ENCODE results near the gene CYP11A1. TPM values are rescaled to one million over a fixed set of nuclear protein-coding genes. Genes with fewer than 3 reads are reported as not detected.

Gene CYP11A1
- total RNA-seq, 1 donor from 2014 or later, result 0.82 TPM

DNA sequence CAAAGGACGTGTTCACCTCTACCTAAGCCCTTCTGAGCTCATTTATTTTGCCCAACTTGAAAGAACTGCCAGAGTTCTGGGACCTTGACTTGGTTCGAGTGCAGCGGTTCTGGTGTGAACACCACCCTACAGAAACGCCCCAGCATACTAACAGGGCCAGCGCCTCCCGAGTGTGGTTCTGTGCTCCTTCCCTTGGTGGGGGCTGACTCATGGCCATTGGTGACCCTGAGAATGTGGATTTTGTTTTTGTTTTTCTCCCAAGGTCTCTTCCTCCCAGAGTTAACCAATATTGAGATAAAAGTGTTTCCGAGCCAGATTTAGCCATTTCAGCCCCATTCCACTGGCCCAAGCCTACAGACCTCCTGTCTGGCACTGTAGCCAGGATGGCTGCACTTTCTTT, 38.4 kb upstream of the CYP11A1 start:
- no peak for DNase-seq (ENCODE audit: low spot score)
- peaks cover 5% of the 10 kb centered on the region for H3K36me3 Mint-ChIP-seq (ENCODE audit: low read depth, unreplicated experiment)
- H3K4me3 Mint-ChIP-seq (ENCODE audit: unreplicated experiment), result no peak overlapping the region
- peaks cover 13% of the 10 kb centered on the region for H3K27me3 Mint-ChIP-seq (ENCODE audit: unreplicated experiment)
- peaks cover 13% of the 10 kb centered on the region for H3K4me1 Mint-ChIP-seq (ENCODE audit: unreplicated experiment)
- no peak overlapping the region for H3K27ac Mint-ChIP-seq (ENCODE audit: unreplicated experiment)
- TF ChIP-seq, protein P1, sequence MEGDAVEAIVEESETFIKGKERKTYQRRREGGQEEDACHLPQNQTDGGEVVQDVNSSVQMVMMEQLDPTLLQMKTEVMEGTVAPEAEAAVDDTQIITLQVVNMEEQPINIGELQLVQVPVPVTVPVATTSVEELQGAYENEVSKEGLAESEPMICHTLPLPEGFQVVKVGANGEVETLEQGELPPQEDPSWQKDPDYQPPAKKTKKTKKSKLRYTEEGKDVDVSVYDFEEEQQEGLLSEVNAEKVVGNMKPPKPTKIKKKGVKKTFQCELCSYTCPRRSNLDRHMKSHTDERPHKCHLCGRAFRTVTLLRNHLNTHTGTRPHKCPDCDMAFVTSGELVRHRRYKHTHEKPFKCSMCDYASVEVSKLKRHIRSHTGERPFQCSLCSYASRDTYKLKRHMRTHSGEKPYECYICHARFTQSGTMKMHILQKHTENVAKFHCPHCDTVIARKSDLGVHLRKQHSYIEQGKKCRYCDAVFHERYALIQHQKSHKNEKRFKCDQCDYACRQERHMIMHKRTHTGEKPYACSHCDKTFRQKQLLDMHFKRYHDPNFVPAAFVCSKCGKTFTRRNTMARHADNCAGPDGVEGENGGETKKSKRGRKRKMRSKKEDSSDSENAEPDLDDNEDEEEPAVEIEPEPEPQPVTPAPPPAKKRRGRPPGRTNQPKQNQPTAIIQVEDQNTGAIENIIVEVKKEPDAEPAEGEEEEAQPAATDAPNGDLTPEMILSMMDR (IDR thresholded peaks at IDR 0.05; ENCODE audit: unreplicated experiment), result no peak
- H3K9me3 Mint-ChIP-seq (ENCODE audit: unreplicated experiment), result no peaks in the 10 kb centered on the region

DNA sequence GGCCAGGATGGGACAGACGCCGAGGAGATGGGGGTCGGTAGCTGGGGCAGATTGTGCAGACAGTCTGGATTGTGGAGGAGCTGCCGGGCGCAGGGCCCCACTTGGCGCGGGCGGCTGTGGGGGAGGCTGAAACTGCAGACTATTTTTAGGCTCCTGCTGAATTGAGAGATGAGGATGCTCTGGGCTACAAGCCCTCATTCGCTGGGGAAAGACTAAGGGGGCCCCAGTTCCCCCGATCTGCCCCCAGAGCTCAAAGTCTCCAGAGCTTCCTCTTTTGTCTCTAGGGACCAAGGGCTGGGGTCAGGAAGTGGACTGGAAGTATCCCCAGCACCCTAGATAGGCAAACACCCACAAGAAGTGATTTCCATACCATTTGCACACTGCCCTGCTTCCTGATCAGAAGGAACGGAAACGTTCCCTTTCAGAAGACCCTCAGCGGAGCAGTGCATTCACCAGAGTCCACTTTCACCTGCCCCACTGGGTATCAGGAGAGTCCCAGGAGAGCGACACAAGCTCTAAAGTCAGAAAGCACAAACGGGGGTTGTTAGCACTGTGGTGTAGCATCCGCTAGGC, 36.6 kb upstream of the CYP11A1 start:
- H3K27me3 Mint-ChIP-seq (ENCODE audit: unreplicated experiment), result peaks cover 12% of the 10 kb centered on the region
- no peak for DNase-seq (ENCODE audit: low spot score)
- no peak overlapping the region for H3K4me3 Mint-ChIP-seq (ENCODE audit: unreplicated experiment)
- no peaks in the 10 kb centered on the region for H3K36me3 Mint-ChIP-seq (ENCODE audit: low read depth, unreplicated experiment)
- no peak overlapping the region for H3K27ac Mint-ChIP-seq (ENCODE audit: unreplicated experiment)
- peaks cover 16% of the 10 kb centered on the region for H3K4me1 Mint-ChIP-seq (ENCODE audit: unreplicated experiment)
- TF ChIP-seq, protein P1 (IDR thresholded peaks at IDR 0.05; ENCODE audit: unreplicated experiment), result no peak
- H3K9me3 Mint-ChIP-seq (ENCODE audit: unreplicated experiment), result no peaks in the 10 kb centered on the region

DNA sequence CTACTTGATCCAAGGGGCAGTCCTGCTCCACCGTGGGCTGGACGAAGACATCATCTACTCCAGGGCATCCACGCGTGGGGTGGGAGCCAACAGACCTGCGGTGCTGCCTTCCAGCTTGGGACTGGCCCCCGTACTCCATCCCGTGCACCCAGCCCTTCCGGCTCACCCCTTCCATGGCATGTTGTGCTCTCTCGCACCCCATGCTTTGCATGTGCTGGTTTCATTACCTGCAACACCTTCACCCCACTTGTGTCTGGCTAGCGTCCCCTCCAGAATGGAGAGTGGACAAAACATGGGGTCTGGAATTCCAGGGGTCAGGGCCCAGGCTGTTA, 36.1 kb upstream of the CYP11A1 start:
- Mint-ChIP-seq H3K36me3 (ENCODE audit: low read depth, unreplicated experiment) (no peaks in the 10 kb centered on the region), H3K27ac (ENCODE audit: unreplicated experiment) (no peak overlapping the region), H3K27me3 (ENCODE audit: unreplicated experiment) (peaks cover 10% of the 10 kb centered on the region), H3K4me1 (ENCODE audit: unreplicated experiment) (peaks cover 16% of the 10 kb centered on the region), H3K4me3 (ENCODE audit: unreplicated experiment) (no peak overlapping the region), H3K9me3 (ENCODE audit: unreplicated experiment) (no peaks in the 10 kb centered on the region)
- TF ChIP-seq, protein P1 (IDR thresholded peaks at IDR 0.05; ENCODE audit: unreplicated experiment), result no peak
- DNase-seq (ENCODE audit: low spot score), result no peak

DNA sequence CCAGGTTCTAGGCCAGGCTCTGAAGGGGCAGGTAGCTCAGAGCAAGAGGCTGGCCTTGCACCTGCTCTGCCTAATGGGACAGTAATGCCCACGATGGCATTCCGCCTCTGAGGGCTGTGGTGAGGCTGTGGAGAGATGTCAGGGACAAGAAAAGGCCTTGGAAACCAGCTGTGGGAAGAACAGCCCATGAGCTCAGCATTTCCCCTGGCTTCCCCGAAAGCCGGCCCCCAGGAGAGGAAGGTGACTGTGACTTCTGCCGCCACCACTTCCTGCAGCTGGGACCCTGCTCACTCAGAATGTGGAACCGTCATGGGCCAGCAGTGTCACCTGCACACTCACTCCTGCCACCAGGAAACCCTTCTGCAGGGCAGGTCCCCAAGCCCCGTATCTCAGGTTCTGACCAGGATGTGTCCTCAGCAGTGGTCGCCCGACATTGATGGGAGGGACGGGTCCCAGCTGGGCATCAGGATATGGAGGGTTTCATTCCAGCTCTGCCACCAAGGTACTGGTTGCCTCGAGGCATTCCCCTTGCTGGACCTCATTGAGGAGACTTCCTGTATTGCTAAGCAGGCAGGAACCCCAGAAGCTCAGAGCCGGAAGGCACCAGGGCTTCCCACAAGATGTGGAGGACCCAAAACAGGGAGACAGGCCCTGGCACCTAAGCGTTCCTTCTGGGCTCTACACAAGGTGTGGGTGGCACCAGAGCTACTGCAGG, 35.6 kb upstream of the CYP11A1 start:
- no peak overlapping the region for H3K4me3 Mint-ChIP-seq (ENCODE audit: unreplicated experiment)
- H3K4me1 Mint-ChIP-seq (ENCODE audit: unreplicated experiment), result peaks cover 16% of the 10 kb centered on the region
- H3K36me3 Mint-ChIP-seq (ENCODE audit: low read depth, unreplicated experiment), result no peaks in the 10 kb centered on the region
- DNase-seq (ENCODE audit: low spot score), result no peak
- H3K9me3 Mint-ChIP-seq (ENCODE audit: unreplicated experiment), result no peaks in the 10 kb centered on the region
- H3K27ac Mint-ChIP-seq (ENCODE audit: unreplicated experiment), result no peak overlapping the region
- peaks cover 12% of the 10 kb centered on the region for H3K27me3 Mint-ChIP-seq (ENCODE audit: unreplicated experiment)
- TF ChIP-seq, protein P1 (IDR thresholded peaks at IDR 0.05; ENCODE audit: unreplicated experiment), result no peak

DNA sequence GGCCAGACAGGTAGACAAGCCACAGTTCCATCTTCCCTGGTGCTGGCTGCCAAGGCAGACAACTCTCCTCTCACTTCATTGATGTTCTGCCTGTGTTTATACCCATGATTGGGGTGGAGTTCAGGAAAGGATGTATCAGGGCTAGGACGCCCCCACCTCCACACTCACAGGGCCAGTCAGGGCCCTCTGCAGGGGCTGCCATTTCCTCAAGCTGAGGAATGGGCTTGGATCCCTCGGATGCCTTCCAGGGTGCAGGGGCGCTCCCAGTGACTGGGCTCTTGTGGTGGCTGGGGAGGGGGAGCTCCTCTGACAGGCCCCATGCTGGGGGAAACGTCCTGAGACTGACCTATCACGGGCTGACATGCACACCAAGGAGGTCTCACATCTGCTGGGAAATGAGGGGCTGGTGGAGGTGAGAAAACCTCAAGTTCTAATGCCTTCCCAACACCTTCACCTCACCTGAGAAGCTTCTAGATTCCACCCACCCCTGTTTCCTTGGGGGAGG, 34.9 kb upstream of the CYP11A1 start:
- Mint-ChIP-seq H3K27me3 (ENCODE audit: unreplicated experiment) (peaks cover 12% of the 10 kb centered on the region), H3K36me3 (ENCODE audit: low read depth, unreplicated experiment) (no peaks in the 10 kb centered on the region), H3K4me1 (ENCODE audit: unreplicated experiment) (peaks cover 16% of the 10 kb centered on the region), H3K27ac (ENCODE audit: unreplicated experiment) (no peak overlapping the region), H3K4me3 (ENCODE audit: unreplicated experiment) (no peak overlapping the region), H3K9me3 (ENCODE audit: unreplicated experiment) (no peaks in the 10 kb centered on the region)
- no peak for DNase-seq (ENCODE audit: low spot score)
- TF ChIP-seq, protein P1 (IDR thresholded peaks at IDR 0.05; ENCODE audit: unreplicated experiment), result no peak
